22Rv1 (cell line): ENCODE measurements around the gene TIAM2.

Experiments used
- ZFX ChIP-seq: fragments of 450-650 bp; IDR thresholded peaks from 2 replicates; pipeline ENCODE4 v1.6.1; 2017; ENCODE audit warnings: antibody characterized with exemption, borderline replicate concordance
- TF ChIP-seq, protein P1 (sequence below): fragments of 450-650 bp; IDR thresholded peaks from 2 replicates; pipeline ENCODE4 v1.5.1; 2017; ENCODE audit warnings: mild to moderate bottlenecking

DNA sequence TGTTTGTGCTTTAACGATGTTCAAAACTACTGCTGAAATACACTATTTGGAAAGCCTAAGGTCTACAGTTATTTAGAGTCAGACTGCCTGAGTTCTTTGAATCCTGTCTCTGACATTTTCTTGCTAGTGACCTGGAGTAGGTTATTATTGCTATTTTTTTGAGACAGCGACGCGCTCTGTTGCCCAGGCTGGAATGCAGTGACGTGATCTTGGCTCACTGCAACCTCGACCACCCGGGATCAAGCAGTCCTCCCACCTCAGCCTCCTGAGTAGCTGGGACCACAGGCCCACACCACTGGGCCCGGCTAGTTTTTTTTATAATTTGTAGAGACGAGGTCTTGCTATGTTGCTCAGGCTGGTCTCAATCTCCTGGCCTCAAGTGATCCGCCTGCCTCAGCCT, 96.6 kb downstream of the TIAM2 start:
- no peak for TF ChIP-seq ZFX
- TF ChIP-seq, protein P1, sequence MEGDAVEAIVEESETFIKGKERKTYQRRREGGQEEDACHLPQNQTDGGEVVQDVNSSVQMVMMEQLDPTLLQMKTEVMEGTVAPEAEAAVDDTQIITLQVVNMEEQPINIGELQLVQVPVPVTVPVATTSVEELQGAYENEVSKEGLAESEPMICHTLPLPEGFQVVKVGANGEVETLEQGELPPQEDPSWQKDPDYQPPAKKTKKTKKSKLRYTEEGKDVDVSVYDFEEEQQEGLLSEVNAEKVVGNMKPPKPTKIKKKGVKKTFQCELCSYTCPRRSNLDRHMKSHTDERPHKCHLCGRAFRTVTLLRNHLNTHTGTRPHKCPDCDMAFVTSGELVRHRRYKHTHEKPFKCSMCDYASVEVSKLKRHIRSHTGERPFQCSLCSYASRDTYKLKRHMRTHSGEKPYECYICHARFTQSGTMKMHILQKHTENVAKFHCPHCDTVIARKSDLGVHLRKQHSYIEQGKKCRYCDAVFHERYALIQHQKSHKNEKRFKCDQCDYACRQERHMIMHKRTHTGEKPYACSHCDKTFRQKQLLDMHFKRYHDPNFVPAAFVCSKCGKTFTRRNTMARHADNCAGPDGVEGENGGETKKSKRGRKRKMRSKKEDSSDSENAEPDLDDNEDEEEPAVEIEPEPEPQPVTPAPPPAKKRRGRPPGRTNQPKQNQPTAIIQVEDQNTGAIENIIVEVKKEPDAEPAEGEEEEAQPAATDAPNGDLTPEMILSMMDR, result no peak
